NCI-H1436 (cell line): ENCODE measurements around the gene CD300LG.
"Not testable (repeated sequence)": the region's sequence is repeated elsewhere in the genome, so short reads cannot be mapped to it uniquely, and the experiment has no call there.

Source experiments
- DNase-seq: peaks from one replicate; lab custom pipeline; 2025; lab: John Stamatoyannopoulos, UW

Gene CD300LG

GRCh38 chr17:43855061-43855460, 8.1 kb downstream of the CD300LG start:
- no peak for DNase-seq

GRCh38 chr17:43856141-43856540, 9.2 kb downstream of the CD300LG start:
- no peak for DNase-seq

DNA sequence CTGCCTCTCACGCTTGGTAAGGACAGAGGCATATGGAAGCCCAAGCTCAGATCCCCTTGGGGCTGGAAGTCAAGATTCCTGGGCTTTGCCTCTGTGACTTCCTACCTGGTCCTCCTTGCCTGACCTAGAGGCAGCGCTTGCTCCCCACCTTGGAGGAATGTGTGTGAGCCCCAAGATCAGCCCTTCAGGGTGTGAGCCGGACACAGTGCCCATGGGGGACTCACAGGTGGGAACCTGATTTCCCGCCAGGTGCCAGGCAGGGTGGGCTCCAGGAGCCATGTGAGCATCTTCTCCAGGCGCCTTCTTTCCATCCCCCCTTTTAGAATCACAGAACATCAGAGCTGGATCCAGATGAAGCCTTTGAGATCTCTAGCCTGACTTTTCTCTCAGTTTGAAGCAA, 10.2 kb downstream of the CD300LG start:
- DNase-seq, result no peak

GRCh38 chr17:43857957-43858600, 11.1 kb downstream of the CD300LG start:
- DNase-seq, result no peak

DNA sequence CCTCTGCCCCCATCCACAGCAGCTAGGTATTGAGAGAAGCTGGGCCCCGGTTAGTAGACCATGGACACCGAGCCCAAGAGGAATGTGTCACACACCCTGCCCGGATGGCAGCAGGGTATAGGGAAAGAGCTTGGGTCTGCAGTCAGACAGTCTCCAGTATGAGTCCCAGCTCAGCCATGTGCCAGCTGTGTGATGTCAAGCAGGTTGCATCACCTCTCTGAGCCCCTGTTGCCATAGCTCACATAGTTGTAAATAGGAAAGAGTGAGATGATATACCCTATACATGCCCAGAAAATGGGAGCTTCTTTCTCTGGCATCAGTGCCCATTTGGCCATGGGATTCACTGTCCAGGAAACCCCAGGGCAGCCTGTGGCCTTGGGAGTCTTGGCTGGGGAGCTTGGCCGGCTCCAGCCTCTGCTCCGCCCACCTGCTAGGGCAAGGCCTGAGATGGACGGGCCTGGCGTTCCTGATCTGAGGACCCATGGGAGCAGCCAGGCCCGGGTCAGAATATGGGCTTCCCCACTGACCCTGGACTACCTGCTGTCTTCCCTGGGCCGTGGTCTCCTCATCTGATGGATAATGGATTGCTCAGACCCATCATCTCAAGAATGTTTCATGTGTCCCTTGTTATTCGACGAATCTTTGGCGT, 13.2 kb downstream of the CD300LG start:
- DNase-seq, result no peak

- DNase-seq, result no peak
Measured at GRCh38 chr17:43860927-43861622, 14.1 kb downstream of the CD300LG start.

- DNase-seq, result no peak
Measured at GRCh38 chr17:43861960-43862359, 15.0 kb downstream of the CD300LG start.

DNA sequence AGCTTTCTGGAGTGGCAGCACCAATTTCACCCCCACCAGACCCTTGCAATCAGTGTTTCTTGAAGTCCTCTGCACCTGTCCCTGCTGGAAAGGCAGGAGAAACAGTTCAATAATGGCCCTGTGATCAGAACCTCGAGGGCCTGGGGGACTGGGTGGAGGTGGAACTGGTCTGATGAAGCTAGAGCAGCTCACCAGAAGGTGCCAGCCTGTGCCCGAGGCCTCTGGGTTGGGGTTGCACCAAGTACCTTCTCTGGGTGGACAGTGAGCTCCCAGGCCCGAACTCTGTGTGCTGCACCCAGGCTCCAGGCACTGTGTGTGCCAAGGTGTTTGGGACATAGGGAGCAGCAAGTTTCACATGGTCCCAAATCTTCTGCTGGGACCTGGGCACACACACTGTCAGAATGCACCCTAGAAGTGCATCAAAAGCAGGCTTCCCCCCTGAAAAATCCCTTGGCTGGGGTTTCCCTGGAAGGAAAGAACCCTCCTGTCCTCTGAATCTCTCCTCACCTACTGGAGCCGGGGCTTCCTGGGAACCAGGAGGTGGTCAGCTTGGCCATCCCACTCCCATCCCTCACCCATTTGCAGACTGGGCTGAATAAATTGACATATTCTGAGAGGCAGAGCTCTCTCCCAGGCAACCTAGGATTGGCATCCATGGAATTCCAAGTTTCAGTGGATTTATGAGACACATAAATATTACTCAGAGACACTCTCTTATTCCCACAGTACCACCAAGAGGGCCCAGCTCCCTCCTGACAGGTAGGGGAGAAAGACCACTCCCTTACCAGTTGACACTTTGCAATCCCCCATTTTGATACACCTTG, 17.4 kb downstream of the CD300LG start:
- no peak for DNase-seq

DNA sequence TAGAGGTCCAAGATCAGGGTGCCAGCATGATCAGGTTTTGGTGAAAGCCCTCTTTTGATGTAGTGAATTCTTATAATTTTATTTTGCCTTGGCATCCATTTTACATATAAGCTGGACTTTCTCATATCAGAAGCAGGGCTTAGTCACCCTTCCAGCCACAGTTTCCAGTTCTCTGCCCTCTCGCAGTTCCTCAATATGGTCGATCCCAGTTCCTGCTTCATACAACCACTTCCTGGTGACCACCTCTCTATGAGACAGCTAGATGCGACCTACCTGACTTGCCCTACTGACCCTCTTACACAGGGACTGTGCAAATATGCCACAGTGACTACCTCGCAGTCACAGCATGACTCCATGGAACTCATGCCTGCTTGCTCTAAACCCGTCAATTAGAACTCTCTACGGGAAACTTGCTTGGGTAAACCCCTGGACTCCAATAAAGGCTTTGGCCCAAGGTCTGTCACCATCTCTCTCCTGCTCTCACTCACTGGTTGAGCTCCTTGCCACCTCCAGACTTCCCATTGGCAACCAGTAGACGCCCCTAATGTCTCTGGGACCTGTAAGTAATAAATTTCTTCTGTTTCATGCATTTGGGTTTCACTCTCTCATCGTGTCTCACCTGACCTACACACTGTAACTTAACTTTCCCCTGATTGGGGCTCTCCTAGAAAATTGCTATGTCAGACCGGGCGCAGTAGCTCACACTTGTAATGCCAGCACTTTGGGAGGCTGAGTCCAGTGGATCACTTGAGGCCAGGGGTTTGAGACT, 21.4 kb downstream of the CD300LG start:
- no peak for DNase-seq

DNA sequence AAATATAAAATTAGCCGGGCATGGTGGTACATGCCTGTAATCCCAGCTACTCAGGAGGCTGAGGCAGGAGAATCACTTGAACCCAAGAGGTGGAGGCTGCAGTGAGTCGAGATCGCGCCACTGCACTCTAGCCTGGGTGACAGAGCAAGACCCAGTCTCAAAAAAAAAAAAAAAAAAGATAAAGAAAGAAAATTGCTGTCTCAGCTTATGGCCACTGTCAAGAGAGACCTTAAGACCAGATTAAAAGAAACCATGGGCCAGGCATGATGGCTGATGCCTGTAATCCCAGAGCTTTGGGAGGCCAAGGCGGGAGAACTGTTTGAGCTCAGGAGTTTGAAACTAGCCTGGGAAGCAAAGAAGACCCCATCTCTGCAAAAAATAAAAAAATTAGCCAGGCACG, 22.1 kb downstream of the CD300LG start:
- DNase-seq, result not testable (repeated sequence)

DNA sequence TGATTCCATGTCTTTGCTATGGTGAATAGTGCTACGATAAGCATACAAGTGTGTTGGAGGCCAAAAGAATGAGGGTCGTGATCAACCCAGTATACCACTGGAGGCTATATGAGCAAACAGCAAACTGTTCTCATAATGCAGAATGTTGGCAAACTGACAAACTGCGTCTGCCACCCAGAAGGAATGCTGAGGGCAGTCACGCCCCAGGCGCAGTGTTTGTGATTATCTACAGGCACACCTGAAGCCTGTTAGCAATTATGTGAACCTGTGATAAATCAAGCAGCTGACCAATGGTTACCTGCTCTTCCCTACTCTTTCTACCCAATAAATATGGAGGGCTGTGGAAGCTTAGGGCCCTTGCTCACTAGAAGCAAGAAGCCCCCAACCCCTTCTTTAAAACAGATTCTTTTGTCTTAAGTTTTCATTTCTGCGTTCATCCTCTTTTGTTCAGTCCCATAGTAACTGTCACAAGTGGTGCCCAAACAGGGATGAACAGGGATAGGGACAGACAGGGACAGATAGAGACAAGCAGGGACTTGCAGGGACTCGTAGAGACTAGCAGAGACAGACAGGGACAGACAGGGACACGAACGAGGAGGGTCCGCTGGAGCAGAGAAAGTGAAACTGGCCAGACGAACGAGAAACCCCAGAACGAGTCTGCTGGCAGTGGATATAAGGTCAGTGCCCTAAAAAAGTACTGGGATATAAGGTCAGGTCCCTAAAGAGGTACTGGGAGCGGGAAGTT, 25.1 kb downstream of the CD300LG start:
- DNase-seq, result no peak

- DNase-seq, result no peak
Measured at GRCh38 chr17:43873091-43873490, 26.1 kb downstream of the CD300LG start.

DNA sequence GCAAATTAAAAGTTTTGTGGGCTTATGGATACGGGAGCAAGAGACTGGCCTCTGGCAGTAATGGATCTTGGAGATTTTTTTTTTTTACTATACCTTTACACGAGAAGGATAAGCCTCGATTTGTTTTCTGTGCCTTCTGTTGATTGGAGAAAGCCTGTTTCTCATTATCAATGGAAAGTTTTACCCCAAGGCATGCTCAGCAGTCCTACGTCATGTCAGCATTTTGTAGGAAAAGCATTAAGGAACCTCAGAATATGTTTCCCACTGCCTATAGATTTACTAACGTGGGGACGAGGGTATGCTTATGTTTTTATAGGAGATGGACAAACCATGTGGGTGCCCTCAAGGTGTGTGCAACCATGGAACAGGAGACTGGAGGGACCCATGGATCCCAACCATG, 26.8 kb downstream of the CD300LG start:
- no peak for DNase-seq

DNA sequence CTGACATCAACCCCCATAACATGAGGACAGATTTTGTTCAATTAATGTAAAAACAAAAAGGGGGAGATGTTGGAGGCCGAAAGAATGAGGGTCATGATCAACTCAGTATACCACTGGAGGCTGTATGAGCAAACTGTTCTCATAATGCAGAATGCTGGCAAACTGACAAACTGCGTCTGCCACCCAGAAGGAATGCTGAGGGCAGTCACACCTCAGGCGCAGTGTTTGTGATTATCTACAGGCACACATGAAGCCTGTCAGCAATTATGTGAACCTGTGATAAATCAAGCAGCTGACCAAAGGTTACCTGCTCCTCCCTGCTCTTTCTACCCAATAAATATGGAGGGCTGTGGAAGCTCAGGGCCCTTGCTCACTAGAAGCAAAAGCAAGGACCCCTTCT, 27.3 kb downstream of the CD300LG start:
- no peak for DNase-seq

DNA sequence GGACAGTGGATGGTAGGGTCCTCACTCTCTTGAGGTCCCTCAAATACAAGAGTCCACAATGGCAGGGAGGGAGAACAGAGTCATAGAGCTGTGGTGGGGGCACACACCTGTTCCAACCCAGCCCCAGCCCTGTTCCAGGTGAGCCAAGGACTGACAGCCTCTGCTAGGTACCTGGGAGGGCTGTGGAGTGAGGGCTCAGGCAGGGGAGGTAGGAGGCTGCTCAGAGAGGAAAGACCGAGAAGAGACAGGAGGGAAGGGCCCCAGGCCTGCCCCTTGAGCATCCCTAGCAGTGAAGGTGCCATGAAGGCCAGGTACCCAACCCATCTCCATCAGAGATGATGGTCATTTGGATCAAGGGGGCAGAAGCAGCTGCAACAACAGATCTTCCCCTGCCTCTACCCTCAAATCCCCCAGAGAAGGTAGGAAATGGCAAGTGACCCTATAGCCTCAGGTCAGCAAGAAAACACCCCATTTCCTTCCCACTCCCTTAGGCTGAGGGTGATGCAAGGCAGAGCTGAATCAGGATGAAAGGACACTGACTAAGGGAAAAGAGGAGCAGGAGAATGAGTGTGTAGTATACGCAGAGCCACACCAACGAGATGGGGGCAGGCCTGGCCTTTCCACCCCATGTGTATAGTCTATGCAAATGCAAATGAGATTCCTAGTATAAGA, 28.6 kb downstream of the CD300LG start:
- no peak for DNase-seq

DNA sequence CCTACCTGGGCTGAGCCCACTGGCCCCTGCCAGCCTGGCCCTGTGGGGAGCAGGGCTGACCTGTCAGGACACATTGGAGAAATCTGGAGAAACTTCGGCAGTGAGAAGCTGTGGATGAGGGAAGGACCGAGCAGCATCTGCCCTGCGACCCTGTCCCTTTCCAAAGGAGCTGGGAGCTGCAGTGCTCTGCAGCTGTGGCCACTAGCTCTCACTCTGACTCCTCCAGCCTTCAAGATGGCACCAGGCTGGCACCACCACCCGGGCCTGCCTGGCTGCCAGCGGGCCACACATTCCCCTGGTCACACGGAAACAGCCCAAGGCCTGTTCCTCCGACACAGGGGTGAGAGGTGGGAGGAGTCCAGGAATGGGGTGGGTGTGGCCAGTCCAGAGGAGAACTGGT, 30.1 kb downstream of the CD300LG start:
- DNase-seq, result no peak

DNA sequence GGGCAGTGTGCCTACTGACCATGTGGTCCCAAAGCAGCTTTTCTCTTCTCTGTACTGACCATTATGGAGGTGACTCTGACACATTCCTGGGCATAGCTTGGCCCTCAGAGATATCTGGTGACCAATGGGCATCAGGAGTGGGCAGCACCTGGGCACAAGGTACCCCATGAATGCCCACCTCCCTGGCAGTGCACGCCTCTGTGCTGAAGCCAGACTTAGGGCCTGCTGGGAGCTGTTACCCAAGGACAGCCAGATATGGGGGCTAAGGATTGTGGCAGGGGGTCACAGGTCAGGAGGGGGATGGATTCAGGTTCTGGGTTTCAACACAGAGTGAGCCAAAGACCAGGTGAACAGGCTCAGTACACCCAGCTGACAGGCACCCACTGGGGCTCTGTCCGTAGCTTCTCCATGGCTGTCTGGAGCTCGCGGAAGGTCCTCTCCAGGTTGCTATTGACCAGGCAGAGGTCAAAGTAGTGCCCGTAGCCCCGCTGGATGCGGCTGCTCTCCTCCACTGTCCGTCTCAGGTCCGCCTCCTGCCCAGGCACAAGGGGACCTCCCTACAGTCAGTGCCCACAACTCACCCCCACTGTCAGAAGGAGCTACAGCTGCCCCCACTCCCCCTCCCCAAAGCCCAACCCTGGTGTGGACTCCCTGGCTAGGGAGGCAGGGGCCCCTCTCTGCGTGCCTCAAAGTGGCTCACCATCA, 30.6 kb downstream of the CD300LG start:
- no peak for DNase-seq

GRCh38 chr17:43878260-43879175, 31.5 kb downstream of the CD300LG start:
- DNase-seq, result peak; percentile 45
